GM10248 (cell line): ENCODE measurements around the gene CASZ1.

Experiments
- CTCF ChIA-PET: fragments of 300-600 bp; sonication (Branson Sonifier 250); formaldehyde crosslinking; extraction: SDS; loops from one replicate; lab custom pipeline; 2021; ENCODE audit warnings: antibody characterized with exemption; lab: Yijun Ruan, JAX
- POLR2A ChIA-PET: fragments of 350-650 bp; sonication (Branson Sonifier 250); formaldehyde crosslinking; extraction: SDS; loops from one replicate; lab custom pipeline; 2020; ENCODE audit warnings: antibody characterized with exemption; lab: Yijun Ruan, JAX
- DNase-seq: peaks from one replicate; pipeline ENCODE4 v3.0.0; 2012; ENCODE audit errors: extremely low spot score
- TF ChIP-seq, protein P1 (sequence below): IDR thresholded peaks from 2 replicates; pipeline ENCODE4 v1.5.1; 2012; ENCODE audit warnings: mild to moderate bottlenecking, low read depth; ENCODE audit errors: extremely low read depth, missing control alignments, control extremely low read depth

CASZ1 gene

DNA sequence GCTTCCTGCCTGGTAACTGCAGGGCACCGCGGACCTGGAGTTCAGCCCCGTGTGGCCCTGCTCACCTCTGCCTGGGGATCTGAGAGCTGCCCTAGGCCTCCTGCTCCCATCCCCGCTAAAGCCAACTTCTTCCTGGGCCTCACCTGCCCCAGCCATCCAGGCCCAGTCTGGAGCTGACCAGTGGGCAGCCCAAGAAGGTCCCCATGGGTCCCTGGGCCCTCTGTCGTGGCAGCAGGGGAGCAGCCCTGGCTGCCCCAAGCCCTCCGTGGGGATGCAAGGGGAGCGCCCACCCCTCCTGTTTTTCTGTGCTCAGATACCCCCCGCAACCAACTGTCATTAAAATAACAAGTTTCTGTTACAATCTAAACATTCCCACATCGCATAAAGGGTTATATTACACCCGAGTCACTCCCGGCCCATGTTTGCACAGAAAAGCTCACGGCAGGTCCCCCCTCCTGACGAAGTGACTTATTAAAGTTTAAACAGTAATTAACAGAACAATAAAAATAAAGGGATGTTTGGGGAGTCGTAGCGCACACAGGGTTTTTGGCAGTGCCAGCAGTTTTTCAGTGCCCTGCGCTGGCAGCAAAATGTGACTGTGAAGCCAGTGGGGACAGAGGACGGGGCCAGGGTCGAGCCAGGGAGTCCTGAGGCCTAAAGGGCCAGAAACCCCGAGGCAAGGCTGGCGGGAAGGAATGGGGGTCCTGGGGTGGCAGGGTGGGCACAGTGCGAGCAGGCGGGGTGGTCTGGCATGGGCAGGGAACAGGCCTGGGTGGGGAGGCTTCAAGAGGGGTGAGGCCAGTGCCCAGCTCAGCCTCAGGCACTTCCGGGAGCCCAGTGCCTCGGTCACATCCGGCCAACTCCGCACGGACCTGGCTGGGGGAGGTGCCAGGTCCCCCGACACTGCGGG is 121.5 kb downstream of the CASZ1 start:
- TF ChIP-seq, protein P1, sequence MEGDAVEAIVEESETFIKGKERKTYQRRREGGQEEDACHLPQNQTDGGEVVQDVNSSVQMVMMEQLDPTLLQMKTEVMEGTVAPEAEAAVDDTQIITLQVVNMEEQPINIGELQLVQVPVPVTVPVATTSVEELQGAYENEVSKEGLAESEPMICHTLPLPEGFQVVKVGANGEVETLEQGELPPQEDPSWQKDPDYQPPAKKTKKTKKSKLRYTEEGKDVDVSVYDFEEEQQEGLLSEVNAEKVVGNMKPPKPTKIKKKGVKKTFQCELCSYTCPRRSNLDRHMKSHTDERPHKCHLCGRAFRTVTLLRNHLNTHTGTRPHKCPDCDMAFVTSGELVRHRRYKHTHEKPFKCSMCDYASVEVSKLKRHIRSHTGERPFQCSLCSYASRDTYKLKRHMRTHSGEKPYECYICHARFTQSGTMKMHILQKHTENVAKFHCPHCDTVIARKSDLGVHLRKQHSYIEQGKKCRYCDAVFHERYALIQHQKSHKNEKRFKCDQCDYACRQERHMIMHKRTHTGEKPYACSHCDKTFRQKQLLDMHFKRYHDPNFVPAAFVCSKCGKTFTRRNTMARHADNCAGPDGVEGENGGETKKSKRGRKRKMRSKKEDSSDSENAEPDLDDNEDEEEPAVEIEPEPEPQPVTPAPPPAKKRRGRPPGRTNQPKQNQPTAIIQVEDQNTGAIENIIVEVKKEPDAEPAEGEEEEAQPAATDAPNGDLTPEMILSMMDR, result no peak
- POLR2A ChIA-PET, result no interaction called here
- CTCF ChIA-PET, result no interaction called here
- DNase-seq, result no peak

DNA sequence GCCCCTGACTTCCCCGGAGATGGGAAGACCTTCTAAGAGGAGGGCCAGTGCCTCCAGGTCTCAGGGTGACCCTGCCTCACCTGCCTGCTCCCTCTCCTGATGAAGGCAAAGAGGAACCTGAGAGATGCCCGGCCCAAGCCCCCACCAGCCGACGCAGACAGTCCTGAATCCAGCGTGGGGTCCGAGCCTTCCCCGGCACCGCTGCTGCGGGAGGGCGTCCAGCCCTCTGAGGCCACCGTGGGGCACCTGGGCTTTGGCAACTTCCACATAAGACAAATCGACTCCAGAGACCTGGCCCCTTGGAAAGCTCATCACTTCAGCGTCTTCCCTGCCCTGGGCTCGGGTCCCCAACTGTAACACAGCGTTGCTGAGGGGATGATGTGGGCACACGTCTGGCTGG is 122.2 kb downstream of the CASZ1 start:
- TF ChIP-seq, protein P1, result no peak
- CTCF ChIA-PET, result no interaction called here

DNA sequence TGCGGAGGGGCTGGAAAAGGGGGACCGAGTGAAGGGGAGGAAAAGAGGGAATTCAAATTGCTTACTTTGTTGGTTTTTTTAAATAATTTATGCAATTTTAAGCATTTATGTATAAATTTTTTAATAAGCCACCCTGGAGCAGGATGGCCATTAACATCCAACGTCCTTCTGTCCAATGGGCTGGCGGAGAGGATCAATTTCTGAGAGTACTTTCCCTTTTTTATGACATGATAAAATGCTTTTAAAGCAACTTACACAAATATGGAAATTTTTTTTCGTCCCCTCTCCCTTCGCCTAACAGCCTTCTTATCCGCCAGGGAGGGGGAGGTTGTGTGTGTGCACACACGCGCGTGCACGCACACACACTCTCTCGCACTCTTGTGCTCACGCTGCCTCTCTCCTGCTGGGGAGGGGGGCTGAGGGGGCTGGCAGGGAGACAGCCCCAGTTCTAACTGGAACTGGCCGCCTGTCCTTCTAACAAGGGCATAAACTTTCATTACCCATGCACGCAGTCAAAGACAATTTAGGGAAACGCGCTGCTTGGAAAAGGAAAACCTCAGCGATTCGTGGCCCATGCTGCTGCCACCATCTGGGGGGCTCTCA is 123.2 kb downstream of the CASZ1 start:
- POLR2A ChIA-PET, result no interaction called here
- CTCF ChIA-PET, result no interaction called here
- TF ChIP-seq, protein P1, result no peak
- no peak for DNase-seq

More for the DNA sequence above, 122.2 kb downstream of the CASZ1 start:
- POLR2A ChIA-PET, result no interaction called here
- DNase-seq, result no peak

- CTCF ChIA-PET, result no interaction called here
- POLR2A ChIA-PET, result no interaction called here
- TF ChIP-seq, protein P1, result no peak
Measured at GRCh38 chr1:10672343-10673050, 123.9 kb downstream of the CASZ1 start.

DNA sequence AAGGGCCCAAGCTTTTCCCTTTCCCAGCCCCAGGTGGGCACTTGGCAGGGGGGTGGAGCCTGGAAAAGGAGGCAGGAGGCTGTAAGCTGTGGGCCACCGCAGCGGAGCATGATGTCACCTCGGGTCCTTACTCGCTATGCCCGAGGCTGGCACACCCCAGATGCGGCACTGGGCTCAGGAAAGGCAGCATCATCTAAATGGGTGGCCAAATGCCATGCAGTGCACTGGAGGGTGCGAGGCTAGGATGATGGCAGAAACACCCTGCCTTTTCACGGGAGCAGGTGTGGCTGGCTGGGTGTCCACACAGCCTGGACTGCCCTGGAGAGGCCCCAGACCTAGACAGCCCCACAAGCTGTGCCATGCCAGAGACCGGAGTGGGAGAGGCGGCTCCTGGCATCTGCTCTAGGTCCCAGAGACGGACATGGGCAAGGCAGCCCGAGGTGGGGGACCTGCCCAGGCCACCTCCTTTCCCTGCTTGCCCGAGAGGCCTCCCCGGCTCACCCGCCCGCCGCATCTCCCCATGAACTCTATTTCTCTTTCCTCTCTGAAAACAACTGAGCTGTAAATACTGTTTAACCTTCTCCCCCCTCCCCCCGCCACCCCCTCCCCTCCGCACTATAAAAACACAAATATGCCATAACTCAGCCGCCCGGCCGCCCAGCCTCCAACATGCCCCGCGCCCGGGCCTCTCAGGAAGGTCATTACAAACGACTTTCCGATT is 124.7 kb downstream of the CASZ1 start:
- ChIA-PET POLR2A (no interaction called here), CTCF (no interaction called here)
- no peak for DNase-seq
- TF ChIP-seq, protein P1, result no peak

More at GRCh38 chr1:10672343-10673050, 123.9 kb downstream of the CASZ1 start:
- no peak for DNase-seq

DNA sequence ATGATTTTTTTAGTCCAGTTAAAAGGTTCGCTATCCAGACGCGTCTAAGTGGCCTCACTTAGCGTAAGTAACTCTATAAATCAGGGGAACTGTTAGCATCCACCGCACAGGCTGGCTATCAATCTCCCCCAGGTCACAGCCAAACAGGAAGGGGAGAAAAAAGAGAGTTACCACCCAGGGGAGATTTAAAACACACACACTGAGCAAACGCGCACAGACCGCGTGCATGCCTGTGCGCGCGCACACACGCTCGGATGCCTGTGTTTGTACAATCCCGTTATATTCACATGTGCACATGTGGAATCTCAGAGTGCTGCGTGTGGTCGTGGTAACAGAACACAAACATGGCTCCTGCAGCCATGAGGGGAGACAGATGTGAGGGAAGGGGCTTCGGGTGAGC is 125.4 kb downstream of the CASZ1 start:
- TF ChIP-seq, protein P1, result no peak
- POLR2A ChIA-PET, result no interaction called here
- DNase-seq, result no peak
- CTCF ChIA-PET, result no interaction called here
